Fibroblast of peridontal ligament (primary cell): ENCODE results near the gene RAP1A.

Source experiments
- DNase-seq: peaks from one replicate; pipeline ENCODE4 v3.0.0-alpha.2; 2010; ENCODE audit errors: extremely low read depth

The RAP1A gene

DNA sequence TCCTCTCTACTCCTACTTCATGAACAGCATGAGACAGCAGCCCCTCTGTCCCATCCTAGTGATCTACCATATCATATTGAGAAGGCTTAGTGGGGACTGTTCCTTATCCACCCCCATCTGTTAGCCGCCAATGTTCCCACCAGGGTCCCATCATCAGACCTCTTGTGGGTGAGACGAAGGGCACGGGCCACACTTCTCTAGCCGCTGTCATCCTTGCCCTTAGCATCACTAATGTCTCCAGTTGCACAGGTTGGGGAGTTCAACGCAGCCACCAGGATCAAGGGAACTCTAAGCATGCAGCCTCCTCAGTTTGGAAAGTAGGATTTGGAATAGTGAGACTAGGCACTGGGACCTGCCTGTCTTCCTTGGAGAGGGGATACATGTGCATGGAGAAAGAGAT, 99.5 kb downstream of the RAP1A start:
- no peak for DNase-seq

DNA sequence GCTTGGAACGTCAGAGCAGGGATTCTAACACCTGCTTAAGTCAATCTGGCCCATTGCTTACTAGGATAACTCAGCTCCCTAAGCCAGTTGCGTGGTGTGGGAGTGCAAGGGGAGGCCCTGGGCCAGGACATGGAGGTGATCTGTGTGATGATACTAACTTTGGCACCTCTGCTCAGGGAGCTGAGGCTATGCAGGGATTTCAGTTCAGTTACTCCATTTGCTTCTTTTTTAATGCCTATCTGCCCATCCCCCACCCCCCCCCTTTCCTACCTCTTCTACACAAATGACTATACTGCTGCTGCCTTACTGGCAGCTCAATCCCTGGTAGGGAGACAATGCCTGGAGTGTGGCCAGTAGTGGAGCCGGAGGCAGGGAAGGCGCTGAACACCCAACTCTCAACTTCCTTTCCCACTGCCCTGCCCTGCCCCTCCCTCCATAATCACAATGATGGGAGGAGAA, 100.1 kb downstream of the RAP1A start:
- DNase-seq: no peak

DNA sequence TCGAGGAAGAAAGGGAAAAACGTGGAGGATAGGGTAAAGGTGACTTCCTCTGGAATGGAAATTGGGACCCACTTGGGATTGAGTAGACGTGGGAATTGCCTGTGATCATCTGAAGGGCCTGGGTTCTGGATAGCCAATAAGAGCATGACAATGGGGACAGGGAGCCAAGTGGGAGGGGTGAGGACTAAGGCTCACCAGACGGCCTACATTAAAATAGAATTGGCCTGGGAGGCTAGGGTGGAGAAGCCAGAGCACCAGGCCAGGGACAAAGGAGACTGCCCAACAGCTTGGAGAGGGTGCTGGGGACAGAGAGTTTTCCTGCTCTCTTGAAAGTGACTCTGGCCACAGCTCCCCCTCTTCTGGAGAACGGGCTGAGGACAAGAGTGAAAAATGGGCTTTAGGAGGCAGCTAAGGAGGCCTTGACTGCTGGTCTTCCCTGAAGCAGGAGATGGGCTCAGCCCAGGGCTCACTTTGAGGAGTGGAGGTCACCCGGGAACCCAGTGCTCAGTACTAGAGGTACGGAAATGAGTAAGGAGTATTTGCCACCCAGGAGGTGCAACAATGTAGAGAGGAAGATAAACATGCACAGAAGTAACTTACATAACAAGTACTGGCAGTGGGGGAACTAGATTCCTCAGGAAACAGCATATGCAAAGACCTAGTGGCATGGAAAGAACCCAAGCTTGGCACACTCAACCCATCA, 100.8 kb downstream of the RAP1A start:
- DNase-seq: no peak

DNA sequence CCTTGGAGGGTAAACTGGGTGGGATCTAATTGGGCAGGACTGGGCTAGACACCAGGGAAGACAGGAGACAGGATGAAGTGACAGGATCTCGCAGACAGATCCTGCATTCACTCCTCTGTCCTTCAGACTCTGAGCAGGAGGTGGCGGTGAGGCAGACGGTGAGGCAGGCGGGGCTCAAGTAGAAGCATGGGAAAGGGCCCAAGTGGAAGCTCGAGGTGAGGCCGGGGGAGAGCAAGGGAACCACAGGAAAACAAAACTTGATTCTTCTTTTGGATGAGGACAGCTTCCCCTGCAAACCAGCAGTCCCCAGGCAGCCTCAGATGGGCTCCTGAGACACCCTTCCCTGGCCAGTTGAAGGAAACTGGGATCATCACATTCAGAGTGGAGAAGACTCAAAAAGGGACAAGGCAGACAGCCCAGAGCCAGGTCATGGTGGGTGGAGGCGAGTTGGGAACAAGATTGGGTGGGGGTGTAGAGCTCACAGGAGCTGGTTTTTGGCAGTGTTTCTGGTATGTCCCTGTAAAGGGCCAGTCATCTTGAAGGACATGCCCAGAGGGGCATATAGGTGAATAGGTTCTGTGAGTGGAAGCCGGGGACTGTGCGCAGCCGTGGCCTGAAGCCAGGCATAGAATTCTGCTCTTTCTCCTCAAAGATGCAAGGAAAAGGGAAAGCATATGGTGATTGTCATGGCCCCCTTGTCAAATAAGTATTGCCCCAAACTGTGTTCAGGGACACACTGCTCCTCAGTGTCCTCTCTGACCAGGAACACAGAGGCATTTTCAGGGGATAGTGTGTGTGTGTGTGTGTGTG, 101.6 kb downstream of the RAP1A start:
- no peak for DNase-seq

DNA sequence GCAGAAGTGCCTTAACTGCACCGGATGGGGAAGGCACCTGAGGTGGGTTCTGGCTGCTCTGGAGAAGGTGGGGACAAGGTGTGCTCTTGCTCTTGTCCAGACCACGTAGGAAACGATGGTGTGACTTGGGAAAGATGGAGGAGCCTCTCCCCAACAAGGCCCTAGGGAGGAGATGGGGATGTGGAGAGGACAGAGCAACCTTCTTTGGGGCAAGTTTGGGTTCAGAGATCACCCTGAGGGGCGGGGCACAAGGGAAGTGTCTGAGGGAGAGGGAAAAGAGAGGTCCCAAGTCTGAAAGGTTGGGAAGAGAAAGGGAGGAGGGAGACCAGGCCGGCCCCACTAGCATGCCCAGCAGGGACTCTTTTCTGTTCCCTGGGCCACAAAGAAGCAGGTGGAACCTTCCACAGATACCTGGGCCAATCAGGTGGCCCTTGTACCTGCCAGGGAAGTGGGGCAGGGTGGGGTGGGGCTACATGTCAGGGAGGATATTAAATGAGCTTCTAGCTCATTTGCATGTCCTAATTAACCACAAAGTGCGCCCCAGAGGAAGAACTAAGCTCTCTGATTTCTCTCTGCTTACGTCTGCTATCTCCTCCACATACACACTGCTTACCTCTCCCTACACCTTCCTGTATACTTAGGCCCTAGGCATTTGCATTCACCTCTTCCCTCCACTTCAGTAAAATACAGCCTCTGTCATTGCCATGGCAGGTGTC, 103.7 kb downstream of the RAP1A start:
- no peak for DNase-seq

DNA sequence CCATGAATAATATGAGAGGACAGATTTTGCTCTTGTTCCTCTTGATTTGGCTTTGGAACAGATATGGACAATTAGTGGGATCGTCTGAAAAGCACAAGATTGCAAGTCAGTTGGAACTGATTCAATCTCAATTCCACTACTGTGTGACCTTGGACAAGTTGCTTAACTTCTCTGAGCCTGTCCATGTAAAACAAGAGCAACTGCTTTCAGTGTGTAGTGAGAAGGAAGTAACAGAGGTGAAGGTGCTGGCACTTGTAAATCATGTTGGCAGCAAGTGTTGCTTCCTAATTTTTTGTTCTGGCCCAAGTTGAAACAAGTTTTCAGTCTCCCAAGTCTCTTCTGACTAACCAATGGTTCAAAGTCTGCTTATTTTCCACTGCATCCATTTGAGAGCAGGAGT, 104.3 kb downstream of the RAP1A start:
- DNase-seq: no peak

DNA sequence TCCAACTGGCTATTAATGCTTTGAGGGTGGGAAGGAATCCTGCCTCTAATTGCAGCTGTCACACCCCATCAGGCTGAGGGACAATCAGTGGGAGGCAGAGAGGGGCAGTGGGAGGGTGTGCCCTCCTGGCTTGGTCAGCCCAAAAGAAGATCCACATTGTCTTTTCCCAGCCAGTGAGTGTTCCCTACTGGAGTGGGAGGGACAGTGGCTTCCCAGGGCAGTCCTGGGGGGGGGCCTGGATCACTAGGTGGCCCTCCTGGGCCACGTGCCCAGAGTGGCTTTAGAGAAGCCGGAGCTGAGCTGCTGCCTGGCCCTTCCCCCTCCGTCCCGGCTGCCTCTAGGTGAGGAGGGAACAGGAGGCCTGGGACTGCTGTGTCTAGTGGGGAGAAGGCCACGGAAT, 105.6 kb downstream of the RAP1A start:
- DNase-seq: no peak

DNA sequence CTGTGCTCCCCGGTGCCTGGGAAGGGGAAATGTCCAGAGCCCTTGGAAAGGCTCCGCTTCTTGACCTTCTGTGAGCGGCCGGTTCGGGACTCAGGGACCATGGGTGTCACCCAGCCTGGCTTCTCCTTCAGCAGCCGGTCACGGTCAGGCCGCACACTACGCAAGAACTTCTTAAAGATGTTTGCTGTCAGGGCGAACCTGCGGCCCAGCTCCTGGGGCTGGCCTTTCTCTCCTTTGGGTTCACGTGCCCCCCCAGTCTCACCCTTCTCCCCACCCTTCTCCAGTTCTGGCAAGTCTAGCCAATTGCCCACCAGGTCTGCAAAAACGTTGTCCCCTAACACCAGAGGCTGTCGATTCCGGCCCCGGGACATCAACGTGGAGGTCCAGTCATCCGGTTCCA, 107.5 kb downstream of the RAP1A start:
- DNase-seq: no peak

DNA sequence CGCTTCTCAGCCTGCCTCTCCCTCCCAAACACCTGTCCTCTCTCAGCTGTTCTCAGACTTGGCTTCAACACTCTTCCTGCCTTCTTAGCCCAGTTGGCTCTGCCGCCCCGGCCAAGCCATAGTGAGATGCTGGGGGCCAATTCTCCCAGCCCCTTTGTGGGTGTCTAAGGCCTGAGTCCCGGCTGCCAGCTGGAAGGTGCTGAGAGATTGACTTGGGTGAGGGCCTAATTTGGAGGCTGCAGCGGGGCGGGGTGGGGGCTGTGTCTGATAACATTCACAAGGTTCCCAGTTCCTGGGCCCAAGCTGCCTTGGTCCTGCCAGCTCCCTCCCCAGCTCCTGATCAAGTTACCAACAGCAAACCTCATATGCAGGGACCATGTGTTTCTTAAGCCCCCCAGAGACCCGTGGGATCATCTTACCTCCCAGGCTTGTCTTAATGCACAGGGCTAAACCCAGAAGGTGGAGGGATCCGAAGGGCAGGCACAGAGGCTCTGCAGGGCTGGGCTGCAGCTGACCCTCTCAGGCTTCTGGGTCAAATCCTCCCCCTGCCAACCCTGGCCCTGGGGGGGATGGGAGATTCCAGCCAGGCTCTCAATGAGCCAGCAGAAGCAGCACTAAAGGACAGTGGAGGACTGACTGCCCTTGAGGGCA, 109.8 kb downstream of the RAP1A start:
- DNase-seq: no peak

DNA sequence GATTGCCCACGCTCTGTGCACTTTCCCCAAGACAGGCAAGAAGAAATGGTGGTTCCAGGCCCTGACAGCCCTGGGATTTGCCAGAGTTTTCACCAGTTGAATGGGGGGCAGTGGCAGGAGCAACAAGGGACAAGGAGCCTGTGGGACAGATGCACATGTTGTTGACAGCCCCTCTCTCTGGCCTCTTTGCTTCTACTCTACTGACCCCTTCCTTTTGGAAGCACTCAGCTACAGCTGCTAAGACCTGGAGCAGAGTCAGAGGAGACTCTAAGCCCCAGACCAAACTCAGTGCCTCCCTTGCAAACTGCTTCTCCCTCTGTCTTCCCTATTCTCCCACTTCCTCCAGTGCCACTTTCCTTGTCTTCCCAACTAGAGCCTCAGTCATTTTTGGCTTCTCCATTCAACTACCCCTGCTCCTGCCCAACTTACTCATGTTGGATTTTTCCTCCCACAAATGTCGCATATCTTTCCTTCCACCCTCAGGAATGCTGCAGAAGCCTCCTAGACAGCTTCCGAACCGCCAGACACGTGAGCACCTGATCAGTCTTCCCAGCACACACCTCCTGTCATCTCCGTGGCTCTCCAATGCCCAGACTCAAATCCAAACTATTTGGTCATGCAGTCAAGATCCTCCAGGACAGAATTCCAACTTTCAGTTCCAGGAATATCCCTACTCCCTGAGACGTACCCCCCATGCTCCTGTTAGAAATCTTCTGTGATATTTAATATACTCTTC, 110.5 kb downstream of the RAP1A start:
- no peak for DNase-seq

DNA sequence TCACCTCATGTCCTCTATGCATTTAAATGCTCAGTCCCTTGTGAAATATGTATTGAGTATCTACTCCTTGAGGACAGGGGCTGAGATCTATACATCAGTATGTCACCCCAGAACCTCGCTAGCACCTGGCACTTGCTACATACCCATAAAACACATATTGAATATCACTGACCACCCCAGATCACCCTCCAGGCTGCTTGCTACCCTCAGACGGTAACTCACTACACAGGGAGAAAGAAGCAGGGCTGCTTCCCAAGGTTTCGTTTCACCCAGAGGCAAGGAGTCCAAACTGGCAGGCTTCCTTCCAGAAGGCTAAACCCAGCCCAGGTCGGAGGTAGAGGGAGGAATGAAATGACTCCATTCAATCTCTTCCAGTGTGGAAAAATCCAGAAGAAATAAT, 111.1 kb downstream of the RAP1A start:
- DNase-seq: no peak

DNA sequence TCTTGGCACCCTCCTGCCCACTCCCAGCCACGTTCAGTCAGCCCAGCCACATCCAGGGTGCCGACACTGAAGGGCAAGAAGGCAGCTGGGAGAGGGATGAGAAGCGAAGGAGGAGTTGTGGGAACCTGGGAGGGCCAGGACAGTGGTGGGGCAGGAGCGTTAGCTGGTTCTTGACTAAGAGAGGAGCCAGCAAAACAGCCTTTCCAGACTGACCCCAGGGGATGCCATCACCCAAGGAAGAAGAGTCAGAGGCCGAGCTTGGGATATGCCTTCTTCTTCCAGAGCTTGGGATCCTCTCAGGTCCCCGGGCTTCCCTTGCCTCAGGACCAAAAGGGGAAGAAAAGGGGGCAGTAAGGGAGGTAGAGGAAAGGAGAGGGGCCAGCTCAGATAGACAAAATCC, 112.4 kb downstream of the RAP1A start:
- no peak for DNase-seq

DNA sequence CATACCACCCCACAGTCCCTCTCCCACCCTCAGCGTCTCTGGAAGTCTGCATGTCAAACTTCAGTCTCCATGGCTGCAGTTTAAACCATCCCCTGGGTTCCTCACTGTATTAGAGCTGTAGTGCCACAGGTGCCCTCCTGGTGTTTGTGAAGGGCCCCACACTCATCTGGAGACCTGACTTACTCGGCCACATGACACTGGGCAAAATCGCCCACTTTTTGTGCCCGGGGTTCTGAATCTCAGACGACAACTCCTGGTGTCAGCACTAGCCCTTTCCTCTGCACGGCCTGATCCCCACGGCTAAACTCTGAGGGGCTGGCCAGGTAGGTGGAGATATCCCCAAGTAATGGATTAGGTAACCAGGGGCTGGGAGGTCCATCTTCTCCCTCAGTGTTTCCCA, 113.1 kb downstream of the RAP1A start:
- DNase-seq: no peak

DNA sequence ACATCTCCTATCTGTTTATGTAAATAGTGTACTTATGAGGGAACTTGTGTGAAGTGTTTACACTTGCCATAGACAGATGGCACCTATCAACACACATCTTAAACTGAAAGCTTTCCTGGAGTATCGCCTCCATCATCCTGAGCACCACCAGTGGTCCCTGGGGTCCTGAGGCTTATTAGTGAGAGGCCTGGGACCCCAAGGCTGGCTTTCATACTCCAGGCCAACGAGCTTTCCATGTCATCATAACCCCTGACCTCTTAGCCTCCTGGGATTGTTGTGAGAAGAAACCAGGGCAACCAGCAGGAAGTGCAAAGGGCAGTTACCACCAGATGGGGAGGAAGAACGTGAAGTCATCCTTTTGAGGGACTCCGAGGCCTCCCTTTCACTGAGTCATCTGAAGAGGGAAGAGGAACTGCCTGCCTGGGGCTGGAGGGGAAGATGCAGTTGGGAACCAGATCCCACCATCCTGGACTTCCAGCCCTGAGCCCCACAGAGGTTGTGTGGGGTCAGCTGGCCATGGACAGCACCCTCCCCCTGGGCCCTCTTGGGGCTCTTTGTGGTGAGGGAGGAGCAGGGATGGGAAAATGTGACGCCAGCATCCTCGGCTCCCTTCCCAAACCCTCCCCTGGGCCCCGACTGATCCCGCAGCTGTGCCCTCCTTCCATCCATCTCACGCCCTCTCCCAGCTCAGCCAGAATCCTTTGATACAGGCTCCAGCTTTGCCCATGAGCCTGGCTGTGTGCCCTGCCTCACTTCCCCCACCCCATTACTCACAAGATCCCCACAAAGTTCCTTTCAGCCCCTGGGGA, 113.8 kb downstream of the RAP1A start:
- DNase-seq: peak; percentile 96

DNA sequence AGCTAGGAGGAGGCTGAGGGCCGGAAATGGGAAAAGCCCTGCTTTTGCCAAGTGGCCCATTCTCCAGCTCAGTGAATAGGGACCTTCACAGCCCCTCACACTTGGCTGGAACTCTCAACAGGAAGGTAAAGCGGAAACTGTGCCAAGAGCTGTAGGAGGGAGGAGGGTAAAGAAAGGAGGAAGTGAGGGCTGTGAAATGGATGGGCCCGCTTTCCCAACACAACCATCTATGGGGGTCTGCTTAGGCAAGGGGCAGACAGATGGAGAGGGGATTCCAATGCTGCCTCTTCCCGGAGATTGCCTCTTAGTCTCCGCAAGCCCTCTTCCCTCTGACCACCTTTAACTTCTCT, 114.4 kb downstream of the RAP1A start:
- DNase-seq: no peak

DNA sequence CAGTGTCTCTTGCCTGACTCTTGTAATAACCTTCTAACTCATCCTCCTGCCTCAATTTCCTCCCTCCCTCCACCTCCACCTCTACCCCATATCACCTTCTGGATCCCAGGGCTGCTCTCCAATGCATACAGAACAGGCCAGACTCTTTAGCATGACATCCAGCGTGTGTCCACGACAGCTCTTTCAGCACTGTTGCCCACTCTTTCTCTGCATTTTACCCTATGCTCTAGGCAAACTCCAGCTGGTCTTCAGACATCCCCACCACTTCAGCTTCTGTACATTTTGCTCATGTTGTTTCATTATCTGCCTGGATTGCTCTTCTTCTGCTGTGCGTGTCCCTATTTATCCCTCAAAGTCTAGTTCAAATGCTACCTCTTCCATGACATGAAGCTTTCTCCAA, 114.8 kb downstream of the RAP1A start:
- no peak for DNase-seq

DNA sequence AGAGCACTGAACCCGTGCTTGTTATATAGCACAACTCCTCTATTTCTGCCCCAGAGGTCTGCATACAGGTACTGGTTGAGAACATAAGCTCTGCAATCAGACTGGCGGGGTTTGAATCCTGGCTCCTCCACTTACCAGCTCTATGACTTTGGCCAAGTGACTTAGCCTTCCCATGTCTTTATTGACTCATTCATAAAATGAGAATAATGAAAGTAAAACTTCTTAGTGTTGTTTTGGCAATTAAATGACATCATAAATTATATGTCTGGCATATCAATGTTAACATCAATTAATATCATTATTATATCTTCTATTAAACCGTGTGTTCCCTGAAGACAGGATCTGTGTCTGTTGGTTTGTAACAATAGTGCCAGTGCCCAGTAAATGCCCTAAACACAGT, 115.3 kb downstream of the RAP1A start:
- DNase-seq: no peak

DNA sequence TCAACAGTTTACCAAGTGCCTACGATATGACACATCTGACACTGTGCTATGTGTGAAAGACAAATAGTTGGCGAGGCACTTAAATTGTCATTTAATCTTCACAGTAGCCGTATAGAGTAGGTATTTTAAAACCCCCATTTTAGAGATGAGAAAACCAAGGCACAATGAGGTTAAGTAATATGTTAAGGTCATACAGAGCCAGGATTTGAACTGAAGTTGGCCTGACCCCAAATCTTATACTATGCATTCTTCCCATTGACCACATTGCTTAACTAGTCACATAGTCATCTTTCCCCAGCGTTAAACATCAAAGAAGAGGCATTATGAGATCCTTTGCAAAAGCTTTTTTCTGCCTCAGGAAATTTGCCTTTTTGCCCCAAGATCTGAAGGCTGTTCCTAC, 115.7 kb downstream of the RAP1A start:
- DNase-seq: peak; percentile 66

DNA sequence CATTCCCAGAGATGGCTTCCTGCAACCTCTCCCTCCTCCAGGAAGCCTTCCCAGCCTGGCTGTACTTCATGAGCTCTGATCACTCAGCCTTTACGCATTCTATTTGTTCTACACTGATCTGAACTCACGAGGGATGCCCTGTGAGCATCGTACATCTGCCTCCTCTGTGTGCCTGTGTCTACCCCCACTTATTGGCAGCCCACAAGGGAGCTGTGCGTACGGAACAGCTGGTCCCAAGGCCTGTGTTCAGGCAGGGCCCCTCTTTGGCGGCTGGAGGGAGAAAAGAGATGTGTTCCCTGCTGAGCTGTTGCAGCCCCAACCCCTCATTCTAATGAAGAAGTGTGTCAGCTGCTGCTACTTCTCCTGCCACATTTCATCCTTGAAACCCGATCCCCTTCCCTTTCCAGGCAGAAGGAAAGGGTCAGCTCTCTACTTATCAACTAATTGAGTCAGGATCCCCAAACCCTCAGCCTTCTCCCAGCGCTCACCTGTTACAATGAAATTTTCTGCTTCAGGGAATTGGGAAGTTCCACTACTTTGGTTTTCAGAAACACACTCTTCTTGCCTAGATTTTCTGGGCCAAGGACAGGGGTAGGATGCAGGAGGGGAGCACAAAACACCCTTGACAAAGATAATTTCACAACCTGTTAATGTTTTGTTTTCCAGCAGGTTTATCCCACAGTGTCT, 116.4 kb downstream of the RAP1A start:
- no peak for DNase-seq

DNA sequence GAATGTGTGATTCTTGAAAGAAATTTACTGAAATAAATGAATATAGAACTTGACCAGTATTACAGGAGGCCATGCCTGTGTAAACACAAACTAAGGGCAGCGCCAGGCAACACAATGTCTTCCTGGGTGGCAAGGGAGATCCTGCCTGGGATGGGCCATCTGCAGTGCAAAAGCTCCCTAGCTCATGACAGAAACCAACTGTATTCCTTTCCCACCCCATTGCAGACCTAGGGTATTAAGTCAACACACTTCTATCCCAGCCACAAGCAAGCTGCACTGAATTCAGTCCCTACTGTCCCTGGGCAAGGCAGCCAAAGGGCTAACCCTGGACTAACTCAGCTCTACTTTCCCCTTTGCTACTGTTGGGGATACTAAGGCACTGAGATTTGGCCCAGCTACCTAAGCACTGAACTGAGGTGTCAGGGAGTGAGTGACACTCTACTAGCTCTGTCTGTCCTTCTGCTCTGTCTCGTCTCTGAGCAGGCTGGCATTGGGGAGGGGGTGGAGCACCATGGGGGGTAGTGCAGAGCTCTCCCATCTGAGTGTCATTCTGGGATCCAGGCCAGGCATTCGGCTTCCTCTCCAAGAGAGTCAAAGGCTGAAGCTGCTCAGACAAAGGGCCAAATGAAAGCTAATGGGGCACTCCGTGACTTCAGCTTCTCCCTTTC, 117.1 kb downstream of the RAP1A start:
- DNase-seq: peak; percentile 51
